Coronary artery (tissue), 2 donors: ENCODE measurements around the gene ZNF385B.

Experiments
- DNase-seq: peaks from one replicate; pipeline ENCODE4 v3.0.0-alpha.2; 2017; ENCODE audit warnings: low spot score
- H3K27ac ChIP-seq, 2 donors: fragments of 200-600 bp; sonication (generic); one replicate each; pipeline ENCODE4 v1.5.1; 2016 to 2019
- H3K4me3 ChIP-seq: fragments of 200-600 bp; sonication (generic); 2 replicates; pipeline ENCODE4 v1.5.1; 2016; ENCODE audit warnings: mild to moderate bottlenecking, moderate library complexity
- CTCF ChIP-seq: fragments of 200-600 bp; sonication (generic); IDR thresholded peaks from one replicate; pipeline ENCODE4 v1.5.1; 2019; ENCODE audit warnings: antibody characterized with exemption

The ZNF385B gene

GRCh38 chr2:179677077-179677688 lies 184.2 kb downstream of the ZNF385B start:
- peak overlapping the region in 1 of 2 donors; percentile 62 for H3K27ac ChIP-seq
- TF ChIP-seq CTCF: no peak

GRCh38 chr2:179675435-179675834 lies 186.0 kb downstream of the ZNF385B start:
- no peak for DNase-seq
- Histone ChIP-seq H3K27ac (no peak overlapping the region), H3K4me3 (no peak overlapping the region)
- no peak for TF ChIP-seq CTCF

More at GRCh38 chr2:179677077-179677688, 184.2 kb downstream of the ZNF385B start:
- no peak overlapping the region for H3K4me3 ChIP-seq
- DNase-seq: no peak

GRCh38 chr2:179671043-179671981 lies 190.1 kb downstream of the ZNF385B start:
- Histone ChIP-seq H3K27ac (peak overlapping the region in 1 of 2 donors; percentile 26), H3K4me3 (no peak overlapping the region)
- no peak for DNase-seq
- TF ChIP-seq CTCF: no peak

GRCh38 chr2:179669196-179669595 lies 192.2 kb downstream of the ZNF385B start:
- DNase-seq: no peak
- no peak for TF ChIP-seq CTCF
- Histone ChIP-seq H3K27ac (no peak overlapping the region), H3K4me3 (no peak overlapping the region)

- no peak for TF ChIP-seq CTCF
- no peak overlapping the region for H3K4me3 ChIP-seq
- DNase-seq: no peak
- no peak overlapping the region for H3K27ac ChIP-seq
Observed at GRCh38 chr2:179664972-179665812, 196.2 kb downstream of the ZNF385B start.

GRCh38 chr2:179661986-179662385 lies 199.4 kb downstream of the ZNF385B start:
- Histone ChIP-seq H3K4me3 (no peak overlapping the region), H3K27ac (no peak overlapping the region)
- TF ChIP-seq CTCF: no peak
- no peak for DNase-seq
